GM21367 (cell line): ENCODE results near the gene ZSWIM3.

ENCODE experiments used
- ATAC-seq: cut with Tn5 transposase; IDR thresholded peaks from one replicate; pipeline ENCODE4 v1.9.1; 2021; ENCODE audit not compliant: unreplicated experiment

The ZSWIM3 gene

DNA sequence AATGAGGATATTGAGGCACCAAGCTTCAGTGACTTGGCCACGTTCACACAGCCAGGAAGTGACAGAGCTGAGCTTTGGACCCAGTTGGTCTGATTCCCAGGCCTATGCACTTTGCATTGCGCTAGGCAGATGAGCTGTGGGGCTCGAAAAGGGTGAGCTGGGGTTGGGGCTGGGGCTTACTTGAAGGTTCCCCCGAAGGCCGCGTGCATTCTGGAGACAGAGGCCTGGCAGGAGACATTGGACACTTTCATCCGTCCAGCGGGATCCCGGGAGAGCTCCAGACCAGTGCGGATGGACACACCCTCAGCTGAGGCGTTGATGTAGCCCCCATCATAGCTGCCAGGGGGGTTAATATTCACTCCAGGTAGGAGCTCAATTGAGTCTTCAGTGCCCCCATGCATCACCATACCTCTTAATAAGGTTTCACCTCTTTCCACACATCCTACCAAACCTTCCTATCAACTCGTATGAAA is 52.0 kb downstream of the ZSWIM3 start:
- no peak for ATAC-seq

DNA sequence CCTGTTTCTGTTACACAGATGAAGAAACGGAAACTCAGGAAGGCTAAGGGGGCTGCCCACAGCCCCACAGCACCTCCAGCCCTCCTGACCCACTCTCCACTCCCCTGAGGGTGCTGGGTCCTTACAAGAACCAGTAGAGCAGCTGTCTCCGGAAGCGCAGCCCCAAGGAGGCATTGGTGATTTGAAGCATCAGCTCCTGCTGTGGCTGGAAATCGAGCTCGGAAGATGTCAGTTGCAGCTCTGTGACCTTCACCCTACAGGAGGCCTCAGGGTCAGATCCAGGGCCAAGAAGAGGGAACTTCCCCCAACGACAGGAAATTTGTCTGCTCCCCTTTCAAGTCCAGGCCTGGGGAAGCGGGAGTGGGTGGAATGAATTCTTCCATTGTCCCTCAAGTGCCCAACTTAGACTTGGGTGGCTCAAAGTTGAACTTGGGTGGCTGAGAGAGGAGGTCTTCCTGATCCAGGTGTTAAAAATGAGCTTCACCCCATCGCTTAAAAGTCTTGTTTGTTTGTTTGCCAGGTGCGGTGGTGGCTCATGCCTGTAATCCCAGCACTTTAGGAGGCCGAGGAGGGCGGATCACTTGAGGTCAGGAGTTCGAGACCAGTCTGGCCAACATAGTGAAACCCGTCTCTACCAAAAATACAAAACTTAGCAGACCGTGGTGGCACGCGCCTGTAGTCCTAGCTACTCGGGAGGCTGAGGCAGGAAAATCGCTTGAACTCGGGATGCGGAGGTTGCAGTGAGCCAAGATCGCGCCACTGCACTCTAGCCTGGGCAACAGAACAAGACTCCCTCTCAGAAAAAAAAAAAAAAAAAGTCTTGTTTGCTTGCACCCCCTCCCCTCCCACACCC is 52.6 kb downstream of the ZSWIM3 start:
- no peak for ATAC-seq

GRCh38 chr20:45910670-45911485 is 53.5 kb downstream of the ZSWIM3 start:
- peak; percentile 69 for ATAC-seq

GRCh38 chr20:45911486-45912343 is 54.3 kb downstream of the ZSWIM3 start, which contains the start of gene PLTP:
PLTP (minus strand) TSS chr20:45912155; CDS start chr20:45911452, 703 bp downstream.
- ATAC-seq, result no peak

GRCh38 chr20:45912344-45912682 is 54.9 kb downstream of the ZSWIM3 start:
- ATAC-seq, result no peak

DNA sequence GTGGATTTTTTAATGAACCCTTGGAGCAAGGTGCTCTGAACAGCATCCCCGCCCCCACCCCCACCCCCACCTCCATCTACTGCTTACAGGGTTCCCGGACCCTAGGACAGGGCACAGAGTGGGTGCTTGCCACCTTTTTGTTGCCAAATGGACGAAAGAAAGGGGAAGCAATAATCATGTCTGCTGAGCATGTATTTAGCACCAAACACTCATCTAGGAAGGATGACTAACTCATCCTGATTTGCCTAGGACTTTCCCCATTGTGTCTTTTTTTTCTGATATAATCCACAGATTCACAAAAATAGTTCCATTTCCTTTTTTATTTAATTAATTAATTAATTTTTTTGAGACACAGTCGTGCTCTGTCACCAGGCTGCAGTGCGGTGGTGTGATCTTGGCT is 55.7 kb downstream of the ZSWIM3 start:
- ATAC-seq, result no peak

DNA sequence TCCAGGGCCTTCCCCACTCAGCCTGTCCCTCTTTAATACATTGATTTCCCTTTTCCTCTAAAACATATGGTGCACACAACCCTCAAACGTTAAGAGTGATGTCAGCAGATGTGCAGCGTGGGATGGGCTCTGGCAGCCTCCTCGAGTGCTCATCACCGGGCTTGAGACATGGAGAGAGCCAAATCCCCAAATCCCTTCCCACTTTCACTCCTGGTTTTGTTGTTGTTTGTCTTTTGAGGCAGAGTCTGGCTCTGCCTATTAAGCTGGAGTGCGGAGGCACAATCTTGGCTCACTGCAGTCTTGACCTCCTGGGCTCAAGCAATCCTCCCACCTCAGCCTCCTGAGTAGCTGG is 60.4 kb downstream of the ZSWIM3 start:
- ATAC-seq, result no peak

DNA sequence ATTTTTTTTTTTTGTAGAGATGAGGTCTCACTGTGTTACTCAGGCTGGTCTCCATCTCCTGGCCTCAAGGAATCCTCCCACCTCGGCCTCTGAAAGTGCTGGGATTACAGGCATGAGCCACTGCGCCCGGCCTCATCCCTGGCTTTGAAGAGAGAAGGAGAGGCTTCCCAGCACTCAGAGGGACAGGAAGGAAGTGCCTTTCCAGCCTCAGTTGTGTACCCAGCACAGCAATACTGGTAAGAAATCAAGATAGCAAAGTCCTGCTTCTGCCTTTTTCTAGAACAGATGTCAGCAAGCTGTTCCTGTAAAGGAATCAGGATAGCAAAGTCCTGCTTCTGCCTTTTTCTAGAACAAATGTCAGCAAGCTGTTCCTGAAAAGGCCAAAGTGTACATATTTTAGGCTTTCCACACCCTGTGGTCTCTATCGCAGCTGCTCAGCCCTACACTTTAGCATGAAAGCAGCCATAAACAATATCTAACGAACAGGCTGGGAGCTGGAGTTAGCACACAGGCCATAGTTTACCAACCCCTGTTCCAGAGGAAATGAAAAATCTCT is 60.8 kb downstream of the ZSWIM3 start:
- no peak for ATAC-seq

DNA sequence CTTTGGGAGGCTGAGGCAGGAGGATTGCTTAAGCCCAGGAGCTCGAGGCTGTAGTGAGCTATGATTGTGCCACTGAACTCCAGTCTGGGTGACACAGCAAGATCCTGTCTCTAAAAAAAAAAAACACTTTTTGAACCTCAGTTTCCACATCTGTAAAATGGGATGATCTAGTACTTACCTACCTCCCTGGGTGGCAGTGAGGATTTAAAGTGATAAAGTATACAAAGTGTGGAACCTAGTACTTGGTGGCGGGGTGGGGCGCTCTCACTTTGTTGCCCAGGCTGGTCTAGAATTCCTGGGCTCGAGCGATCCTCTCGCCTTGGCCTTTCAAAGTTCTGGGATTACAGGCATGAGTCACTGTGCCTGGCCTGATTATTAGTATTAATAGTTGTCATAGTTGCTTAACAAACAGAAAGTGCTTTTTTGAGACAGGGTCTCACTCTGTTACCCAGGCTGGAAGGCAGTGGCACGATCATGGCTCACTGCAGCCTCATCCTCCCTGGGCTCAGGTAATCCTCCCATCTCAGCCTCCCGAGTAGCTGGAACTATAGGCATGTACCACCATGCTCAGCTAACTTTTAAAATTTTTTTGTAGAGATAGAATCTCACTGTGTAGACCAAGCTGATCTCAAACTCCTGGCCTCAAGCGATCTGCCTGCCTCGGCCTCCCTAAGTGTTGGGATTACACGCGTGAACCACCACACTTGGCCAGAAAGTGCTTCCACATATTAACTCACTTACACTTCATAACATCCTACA is 61.5 kb downstream of the ZSWIM3 start:
- ATAC-seq, result no peak

DNA sequence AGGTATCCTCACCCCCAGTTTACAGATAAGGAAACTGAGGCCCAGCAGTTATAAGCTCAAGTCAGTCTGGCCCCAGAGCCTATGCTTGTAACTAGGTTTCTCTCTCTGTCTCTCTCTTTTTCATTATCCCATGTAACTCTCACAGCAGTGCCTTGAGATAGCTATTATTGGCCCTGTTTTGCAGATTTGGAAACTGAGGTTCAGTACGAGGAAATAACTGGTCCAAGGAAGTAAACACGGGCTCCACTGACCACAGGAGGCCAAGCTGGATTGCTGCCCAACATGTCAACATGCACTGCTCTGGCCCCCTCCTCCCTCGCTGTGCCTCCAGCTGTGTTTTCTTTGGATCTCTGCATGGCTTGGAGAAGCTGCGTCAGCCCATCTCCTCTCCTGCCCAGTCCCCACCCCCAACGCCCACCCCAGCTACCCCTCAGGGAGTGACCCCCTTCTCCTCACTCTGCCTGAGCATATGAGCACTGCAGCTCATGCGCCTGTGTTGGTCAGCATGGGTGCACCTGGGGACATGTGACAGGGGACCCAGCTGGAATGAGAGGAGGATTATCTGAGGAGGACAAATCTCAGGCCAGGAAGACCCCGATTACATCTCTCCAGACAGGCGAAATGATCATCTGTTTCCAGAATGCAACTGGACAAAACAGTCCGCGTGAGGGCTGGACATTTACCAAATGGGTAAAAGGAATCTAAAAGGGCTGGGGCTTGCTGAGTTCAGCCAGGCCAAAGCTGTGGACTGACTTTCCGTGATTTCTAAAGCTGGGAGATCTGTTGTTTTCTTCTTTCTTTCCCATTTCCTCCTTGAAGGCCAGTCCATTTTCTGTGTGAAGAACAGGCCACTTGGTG is 62.4 kb downstream of the ZSWIM3 start:
- ATAC-seq, result no peak

GRCh38 chr20:45920462-45921336 is 63.3 kb downstream of the ZSWIM3 start:
- ATAC-seq, result no peak

DNA sequence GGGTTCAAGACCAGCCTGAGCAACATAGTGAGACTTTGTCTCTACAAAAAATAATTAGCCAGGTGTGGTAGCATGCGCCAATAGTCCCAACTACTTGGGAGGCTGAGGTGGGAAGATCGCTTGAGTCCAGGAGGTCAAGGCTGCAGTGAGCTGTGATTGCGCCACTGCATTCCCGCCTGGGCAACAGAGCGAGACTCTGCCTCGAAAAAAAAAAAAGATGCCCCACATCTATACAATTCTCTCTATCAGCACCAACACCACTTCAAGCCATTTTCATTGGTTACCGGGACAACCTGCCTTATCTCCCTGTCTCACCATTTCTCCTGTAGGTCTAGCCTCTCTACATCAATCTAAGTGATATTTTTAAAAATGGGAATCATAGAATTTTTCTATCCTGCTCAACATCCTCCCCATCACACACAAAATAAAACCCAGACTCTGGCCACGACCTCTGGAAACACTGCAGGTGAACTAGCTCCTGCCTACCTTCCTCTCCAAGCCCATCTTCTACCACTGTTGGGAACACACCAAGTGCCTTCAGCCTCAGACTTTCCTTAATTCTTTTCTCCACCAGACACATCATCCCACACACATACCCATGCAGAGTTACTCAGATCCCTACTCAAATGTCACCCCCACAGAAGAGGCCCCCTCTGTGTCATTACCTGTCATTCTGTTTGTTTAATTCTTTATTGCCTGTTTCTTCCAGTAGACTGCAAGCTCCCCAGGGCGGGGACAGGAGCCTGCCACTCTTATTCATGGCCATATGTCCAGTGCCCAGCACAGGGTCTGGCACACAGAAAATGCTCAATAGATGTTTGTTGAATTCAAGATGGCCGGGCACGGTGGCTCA is 64.1 kb downstream of the ZSWIM3 start:
- ATAC-seq, result no peak

- no peak for ATAC-seq
Observed at GRCh38 chr20:45924391-45925261, 67.2 kb downstream of the ZSWIM3 start.

- no peak for ATAC-seq
Observed at GRCh38 chr20:45925821-45926506, 68.5 kb downstream of the ZSWIM3 start.

GRCh38 chr20:45926731-45927070 is 69.3 kb downstream of the ZSWIM3 start:
- no peak for ATAC-seq
